ENCODE measurements around the gene RCBTB1.
"Not testable (repeated sequence)": the region's sequence is repeated elsewhere in the genome, so short reads cannot be mapped to it uniquely, and the experiment has no call there.

Gene RCBTB1

DNA sequence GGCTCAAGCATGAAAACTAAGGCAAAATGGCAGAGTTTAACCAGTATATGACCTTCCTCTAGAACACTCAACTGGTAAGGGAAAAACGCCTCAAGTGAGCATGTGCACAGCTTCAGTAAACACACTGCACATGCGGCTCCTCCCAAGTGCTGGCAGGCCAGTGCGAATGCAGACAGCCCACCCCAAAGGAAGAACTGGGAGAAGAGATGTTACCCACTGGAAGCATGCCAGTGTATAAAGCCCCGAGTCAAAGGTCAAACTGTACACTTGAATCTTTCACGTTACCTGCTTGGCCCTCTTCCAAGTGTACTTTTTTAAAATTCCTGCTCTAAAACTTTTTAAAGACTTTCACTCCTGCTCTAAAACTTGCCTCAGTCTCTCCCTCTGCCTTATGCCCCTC, 19.2 kb upstream of the RCBTB1 start:
- no peak for DNase-seq (ENCODE audit: low read depth, low spot score)

DNA sequence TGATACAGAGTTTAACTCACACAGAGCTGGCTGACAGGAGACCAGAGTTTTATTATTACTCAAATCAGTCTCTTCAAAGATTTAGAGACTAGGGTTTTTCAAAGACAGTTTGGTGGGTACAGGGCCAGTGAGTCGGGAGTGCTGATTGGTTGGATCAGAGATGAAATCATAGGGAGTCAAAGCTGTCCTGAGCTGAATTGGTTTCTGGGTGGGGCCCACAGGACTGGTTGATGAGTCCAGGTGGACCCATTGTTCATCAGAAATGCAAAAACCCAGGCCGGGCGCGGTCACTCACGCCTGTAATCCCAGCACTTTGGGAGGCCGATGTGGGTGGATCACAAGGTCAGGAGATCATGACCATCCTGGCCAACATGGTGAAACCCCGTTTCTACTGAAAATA, 17.3 kb upstream of the RCBTB1 start:
- not testable (repeated sequence) for DNase-seq (ENCODE audit: low read depth, low spot score)

DNA sequence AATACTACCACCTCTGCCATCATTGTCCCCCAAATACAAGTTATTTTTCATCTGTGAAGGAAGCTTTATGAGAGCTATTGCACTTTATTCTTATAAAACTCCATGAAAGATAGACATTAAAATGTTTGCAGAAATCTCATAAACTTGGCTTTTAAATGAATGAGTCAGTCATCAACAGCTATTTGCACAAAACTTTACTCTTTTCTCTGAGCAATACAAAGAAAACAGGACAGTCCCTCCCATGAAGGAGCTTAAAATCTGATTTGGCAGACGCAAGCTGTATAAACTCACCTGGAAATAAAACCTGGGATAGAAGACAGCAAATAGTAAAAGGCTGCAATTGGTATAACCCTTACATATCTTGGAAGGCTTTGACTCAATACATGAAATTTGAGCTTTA, 16.6 kb upstream of the RCBTB1 start:
- no peak for DNase-seq (ENCODE audit: low read depth, low spot score)

DNA sequence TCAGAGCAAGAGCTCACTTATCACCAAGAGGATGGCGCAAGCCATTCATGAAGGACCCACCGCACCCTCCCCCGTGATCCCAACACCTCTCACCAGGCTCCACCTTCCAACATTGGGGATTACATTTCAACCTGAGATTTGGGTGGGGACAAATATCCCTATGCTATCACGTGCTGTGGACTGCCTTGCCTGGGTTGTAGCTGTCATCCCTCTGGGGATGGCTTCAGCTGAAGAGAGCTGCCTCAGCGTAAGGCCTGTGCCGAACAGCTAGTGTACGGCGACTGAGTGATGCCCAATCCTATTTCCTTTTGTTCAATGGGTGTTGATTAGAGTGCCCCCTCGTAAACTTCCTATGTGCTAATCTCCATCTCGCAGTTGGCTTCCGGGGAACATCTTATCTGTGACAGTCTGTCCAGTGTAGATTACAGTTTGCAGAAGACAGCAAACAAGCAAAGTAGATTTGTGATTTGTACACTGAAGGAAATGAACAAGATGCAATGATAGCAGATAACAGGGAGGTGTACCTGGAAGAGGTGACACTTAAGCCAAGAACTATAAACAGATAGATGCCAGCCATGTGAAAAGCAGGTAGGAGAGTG, 11.8 kb upstream of the RCBTB1 start:
- DNase-seq (ENCODE audit: low read depth, low spot score): no peak

DNA sequence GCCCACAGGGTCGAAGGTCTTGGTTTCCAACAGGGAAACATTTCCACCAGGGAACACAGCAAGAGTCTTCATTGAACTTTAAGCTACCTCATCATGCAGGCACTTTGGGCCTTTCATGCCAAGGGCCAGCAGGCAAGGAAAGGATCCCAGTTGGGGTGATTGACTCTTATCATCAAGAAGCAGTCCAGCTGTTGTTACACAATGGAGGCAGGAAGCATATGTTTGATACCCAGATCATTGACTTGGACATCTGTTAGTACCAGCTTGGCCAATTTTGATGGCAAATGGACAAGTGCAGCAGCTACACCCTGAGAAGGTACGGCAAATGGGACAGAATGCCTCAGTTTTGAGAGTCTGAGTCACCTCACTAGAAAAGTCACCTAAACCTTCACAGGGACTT, 10.9 kb upstream of the RCBTB1 start:
- DNase-seq (ENCODE audit: low read depth, low spot score): no peak

DNA sequence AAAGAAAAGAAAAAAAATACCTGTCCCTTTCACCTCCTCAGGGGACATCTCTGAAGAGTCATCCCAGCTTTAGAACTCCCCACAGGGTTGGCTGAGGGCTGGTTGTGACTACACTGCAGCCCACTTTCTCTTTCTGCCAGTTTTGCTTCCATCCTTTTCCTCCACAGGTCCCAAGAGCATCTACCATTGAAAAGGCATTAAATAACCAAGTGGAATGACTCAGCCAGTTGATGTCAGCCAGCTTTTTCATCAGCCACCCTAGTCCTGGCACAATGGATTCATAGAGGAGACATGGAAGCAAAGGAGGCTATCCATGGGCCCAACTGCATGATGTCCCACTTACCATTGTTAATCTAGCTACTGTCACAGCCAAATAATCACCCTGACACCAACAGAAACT, 9.2 kb upstream of the RCBTB1 start:
- no peak for DNase-seq (ENCODE audit: low read depth, low spot score)

DNA sequence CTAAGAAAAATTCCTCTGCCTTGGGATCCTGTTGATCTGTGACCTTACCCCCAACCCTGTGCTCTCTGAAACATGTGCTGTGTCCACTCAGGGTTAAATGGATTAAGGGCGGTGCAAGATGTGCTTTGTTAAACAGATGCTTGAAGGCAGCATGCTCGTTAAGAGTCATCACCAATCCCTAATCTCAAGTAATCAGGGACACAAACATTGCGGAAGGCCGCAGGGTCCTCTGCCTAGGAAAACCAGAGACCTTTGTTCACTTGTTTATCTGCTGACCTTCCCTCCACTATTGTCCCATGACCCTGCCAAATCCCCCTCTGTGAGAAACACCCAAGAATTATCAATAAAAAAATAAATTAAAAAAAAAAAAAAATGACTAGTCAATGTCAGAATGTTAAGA, 8.5 kb upstream of the RCBTB1 start:
- not testable (repeated sequence) for DNase-seq (ENCODE audit: low read depth, low spot score)

DNA sequence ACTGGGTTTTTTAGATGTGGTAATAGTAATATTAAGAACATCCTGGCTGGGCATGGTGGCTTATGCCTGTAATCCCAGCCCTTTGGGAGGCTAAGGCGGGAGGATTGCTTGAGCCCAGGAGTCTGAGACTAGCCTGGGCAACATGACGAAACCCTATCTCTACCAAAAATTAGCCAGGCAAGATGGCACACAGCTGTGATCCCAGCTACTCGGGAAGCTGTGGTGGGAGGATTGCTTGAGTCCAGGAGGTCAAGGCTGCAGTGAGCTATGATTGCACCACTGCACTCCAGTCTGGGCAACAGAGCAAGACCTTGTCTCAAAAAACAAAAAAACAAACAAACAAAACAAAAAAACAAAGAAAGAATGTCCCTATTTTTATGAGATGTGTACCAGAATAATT, 5.4 kb upstream of the RCBTB1 start:
- DNase-seq (ENCODE audit: low read depth, low spot score): not testable (repeated sequence)

DNA sequence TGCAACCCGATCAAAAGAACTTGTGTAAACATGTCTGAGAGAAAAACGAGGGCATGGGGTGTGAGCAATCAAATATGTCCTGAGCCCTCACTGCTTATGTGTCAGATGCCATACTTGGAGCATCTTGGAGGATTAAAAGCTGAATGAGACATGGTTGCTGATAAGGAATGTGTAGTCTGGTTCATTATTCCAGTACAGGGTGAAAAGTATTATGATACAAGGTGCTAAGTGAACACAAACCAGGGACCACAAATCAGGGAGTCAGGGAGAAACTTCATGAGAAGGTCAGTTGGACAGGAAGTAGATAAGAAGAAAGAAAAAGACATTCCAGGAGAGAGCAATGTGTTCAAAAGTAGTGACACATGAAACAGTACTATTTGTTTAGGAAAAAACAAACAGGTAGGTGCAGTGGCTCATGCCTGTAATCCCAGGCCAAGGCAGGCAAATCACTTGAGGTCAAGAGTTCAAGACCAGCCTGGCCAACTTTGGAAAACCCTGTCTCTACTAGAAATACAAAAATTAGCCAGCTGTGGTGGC, 2.0 kb upstream of the RCBTB1 start:
- no peak for DNase-seq (ENCODE audit: low read depth, low spot score)

DNA sequence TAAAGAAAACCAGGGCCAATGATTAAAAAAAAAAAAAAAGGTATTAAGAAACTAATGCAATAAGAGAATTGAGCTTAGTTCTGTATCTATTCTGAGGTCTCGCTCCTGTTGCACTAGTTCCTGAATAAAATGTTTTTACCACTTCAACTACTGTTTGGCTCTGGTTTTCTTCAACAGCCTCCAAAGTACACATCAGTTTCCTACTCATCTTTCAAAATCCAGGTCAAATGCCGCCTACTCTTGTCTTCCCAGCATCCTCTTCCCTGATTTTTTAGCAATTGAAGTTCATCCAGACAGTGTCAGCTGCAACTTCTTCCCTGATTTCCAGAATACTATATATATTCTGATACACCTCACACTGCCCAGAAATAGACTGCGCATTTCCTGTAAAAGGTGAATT, 1.4 kb upstream of the RCBTB1 start:
- DNase-seq (ENCODE audit: low read depth, low spot score): no peak

DNA sequence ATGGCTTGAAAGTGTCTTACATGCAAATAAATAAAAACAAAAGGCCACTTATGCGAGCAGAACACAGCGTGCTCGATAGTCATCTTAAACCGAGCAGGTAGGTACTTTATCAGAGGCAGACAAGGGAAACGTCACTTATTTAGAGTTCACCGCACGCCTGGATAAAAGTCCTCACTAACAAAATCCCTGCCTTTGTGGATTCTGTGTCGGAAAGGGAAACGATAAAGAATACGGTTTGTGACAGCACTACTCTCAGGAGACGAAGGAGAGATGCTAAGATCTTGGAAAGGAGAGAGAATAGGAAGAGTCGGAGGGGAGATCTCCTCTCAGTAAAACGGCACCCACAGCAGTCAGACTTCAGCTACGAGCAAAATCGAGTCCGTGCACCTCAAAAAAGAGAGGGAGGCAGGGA, 581 bp downstream of the RCBTB1 start:
- no peak for DNase-seq (ENCODE audit: low read depth, low spot score)

DNA sequence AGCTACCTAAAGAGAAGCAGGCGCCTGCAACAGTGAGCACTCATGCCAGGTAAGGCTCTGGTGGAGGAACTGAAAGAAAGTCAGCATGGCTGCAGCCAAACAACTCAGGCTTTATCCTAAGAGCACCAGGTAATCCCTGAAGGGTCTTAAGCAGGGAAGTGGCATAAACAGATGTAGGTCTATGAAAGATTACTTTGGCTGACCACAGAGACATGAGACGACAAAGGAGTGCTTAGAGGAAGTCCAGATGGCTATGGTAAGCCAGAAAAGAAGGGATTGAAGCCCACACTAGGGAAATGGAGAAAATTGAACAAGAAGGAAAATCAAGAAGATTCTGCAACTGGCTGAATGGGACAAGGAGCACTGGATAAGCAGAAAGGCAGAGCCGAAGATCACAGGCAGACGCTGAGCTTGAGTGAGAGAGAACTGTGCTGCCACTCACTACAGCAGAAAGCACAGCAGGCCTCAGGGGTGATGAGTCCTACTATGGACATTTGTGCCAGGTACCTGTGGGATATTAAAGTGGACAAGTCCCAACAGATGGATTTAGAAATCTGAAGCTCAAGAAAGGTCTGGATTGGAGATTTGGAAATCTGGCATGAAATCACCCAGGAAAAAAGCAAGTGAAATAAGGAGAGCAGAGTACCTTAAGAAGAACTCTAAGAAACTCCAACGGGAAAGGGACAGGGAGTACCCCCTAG, 4.2 kb downstream of the RCBTB1 start:
- DNase-seq (ENCODE audit: low read depth, low spot score): no peak

DNA sequence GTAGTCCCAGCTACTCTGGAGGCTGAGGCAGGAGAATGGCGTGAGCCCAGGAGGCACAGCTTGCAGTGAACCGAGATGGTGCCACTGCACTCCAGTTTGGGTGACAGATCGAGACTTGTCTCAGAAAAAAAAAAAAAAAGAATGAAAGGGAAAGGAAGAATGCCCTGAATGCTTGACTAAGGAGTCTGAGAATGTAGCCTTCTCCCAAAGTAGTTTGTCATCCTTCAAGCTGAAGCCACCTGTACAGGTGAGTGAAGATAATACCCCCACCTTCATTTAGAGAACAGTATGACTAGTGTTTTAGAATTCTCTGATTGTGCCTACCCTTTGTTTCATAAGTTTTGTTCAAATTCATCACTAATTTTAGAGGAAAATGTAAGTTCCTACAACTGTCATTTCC, 5.9 kb downstream of the RCBTB1 start:
- no peak for DNase-seq (ENCODE audit: low read depth, low spot score)

DNA sequence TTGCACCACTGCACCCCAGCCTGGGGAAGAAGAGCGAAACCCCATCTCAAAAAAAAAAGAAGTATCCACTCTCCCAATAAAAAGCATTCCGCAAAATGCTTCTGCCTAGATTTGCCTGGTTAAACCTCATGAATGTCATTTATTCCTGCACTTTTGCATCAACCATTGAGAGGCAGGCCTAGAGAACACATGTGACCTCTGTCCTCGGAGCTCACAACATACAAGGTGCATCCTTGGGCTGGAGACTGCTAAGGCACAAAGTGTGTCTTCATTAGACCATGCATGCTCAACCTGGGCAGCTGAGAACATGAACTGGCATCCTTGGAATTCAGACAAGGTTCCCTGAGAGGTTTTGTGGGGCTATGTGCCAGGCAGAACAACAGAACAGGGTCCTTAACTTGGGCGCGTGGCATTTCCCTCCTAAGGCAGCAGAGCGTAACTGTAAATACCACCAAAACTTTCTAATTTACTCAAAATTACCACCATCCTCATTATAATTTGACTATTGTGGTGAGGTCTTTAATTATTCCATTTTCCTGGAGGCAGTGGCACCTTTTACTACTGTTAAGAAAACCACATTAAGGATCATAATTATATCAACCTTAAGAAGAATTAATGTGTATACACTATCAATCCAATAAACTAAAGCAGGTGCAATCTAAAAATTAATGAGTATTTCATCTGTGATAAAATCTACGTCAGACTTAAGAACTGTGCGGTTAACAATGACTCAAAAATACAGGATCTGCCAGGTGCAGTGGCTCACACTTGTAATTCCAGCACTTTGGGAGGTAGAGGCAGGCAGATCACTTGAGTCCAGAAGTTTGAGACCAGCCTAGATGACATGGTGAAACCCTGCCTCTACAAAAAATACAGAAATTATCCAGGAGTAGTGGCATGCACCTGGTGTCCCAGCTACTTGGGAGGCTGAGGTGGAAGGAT, 13.8 kb downstream of the RCBTB1 start:
- no peak for DNase-seq (ENCODE audit: low read depth, low spot score)

DNA sequence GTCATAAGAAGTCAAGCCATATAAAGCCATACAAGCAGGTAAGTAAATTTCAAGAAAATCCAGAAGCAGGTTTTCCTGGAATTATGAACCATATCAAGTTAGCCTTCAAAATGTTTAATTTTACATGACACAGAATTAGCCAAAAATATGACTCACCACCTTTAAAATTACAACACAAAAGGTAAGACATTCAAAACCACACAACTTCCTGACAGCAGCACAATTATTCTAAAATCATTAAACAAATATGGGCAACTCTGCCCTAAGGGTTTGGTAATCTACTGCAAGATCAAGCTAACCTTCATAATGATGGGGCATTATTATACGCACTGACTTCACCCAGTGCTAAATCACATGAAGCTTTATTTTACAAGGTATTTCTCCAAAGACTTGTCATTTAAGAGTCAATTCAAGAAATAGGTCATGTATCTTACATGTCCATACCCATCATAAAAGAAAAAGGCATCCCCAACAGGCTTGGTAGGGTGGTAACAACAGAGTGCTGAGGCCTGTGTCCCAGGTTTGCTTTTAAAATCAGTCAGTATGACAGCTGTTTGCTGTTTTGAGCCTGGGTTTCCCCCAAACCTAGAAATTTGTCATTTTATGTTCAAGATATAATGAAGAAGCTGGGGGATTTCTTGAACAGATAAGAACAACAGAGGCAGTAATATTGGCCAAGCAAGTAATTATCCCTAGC, 15.2 kb downstream of the RCBTB1 start:
- DNase-seq (ENCODE audit: low read depth, low spot score): no peak

DNA sequence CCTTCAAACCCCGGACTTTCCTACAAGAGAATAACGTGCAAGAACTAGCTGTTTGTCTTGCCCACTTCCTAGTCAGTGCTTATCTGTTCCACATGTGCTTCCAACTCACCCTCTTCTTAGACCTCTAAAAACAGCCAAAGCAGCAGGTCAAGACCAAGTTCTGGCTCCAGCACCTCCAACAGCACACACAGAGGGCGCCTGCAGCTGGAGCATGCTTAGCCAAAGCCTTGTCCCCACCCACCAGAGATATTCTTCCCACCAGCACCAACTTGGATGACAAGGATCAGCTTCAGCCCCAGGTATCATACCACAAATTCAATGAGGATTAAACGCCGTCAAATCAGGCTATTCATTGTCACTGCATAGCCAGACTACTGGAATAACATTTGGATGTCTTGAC, 17.9 kb downstream of the RCBTB1 start:
- no peak for DNase-seq (ENCODE audit: low read depth, low spot score)

DNA sequence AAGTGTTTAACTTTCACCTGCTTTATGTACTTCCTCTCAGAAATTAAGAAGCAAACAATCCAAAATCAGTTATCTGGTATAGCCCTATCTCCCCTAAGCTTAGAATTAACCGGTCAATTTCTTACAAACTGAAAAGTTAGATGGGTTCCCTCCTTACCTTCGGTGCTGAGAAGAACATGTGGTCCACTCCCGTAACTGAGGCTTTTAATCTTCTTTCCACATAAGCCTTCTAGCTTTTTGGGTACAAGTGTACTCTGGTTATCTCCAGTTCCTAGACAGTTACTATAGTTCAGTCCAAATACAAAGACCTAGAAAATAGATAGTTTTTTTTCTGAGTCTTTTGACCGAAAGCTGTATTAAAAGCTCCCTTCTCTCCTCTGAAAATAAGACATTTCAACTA, 18.9 kb downstream of the RCBTB1 start:
- no peak for DNase-seq (ENCODE audit: low read depth, low spot score)

DNA sequence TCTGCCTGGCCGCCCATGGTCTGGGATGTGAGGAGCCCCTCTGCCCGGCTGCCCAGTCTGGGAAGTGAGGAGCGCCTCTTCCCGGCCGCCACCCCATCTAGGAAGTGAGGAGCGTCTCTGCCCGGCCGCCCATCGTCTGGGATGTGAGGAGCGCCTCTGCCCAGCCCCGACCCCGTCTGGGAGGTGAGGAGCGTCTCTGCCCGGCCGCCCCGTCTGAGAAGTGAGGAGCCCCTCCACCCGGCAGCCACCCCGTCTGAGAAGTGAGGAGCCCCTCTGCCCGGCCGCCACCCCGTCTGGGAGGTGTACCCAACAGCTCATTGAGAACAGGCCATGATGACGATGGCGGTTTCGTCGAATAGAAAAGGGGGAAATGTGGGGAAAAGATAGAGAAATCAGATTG, 19.9 kb downstream of the RCBTB1 start:
- DNase-seq (ENCODE audit: low read depth, low spot score): not testable (repeated sequence)

DNA sequence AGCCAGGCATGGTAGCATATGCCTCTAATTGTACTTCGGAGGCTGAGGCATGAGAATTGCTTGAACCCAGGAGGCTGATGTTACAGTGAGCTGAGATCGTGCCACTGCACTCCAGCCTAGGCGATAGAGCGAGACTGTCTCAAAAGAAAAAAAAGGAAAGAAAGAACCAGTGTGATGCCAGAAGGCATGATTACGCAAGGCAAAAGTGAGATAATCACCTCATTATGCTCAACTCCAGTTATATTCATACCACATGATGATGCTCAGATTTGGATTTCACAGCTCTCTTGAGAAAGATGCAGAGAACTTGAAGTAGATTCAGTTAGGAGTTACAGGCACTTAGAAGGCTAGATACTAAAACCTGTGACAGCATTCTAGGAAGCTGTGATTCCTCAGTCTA, 21.8 kb downstream of the RCBTB1 start:
- no peak for DNase-seq (ENCODE audit: low read depth, low spot score)

DNA sequence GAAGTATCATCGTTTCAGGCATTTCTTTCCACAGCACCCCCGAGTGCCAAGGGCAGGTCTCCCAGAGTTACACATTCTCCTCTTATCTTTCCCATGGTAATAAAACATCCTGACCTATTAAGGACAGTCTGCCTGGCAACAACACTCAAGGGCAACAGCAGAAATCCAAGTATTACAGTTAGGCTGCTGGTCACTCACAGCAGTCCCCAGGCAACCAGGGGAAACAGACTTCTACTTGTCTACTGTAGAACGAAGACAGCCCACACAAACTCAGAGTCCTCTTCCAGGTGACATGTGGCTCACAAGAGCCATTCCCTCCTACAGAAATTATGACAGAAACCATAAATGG, 24.3 kb downstream of the RCBTB1 start:
- DNase-seq (ENCODE audit: low read depth, low spot score): no peak

DNA sequence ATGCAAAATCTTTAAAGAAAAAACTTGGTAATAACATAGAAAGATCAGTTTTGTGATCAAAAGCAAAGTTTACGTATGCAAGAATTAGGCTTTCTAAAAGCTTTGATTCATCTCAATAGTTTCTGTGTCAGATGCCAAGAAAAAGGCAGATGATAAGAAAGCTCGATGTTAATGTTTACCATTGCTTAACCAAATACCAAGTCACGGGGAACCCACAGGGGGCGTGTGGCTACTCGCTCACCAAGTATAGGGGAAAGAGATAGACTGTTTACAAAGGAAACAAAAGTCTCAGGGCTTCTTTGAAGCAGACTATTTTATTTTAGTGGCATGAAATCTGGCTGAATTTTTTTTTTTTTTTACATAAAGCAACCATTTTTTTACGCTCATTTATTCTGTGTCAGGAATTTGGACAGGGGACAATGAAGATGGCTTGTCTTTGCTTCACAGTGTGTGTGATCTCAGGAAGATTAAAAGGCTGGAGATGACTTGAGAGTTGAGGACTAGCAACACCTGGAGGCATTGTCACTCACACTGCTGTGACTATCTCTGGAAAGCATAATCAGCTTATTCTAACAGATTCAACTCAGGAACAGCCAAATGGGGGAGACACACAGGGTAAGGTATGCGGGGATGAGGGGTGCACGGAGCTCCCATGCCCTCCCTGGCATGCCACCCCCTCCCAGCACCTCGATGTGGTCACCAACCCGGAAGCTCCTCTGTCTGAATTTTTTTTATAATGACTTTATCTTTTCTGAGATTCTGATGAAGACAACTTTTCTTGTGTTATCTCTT, 24.9 kb downstream of the RCBTB1 start:
- no peak for DNase-seq (ENCODE audit: low read depth, low spot score)

Data from iPS DF 19.7 (cell line).